HG03558 (cell line): ENCODE measurements around the gene ATF6.
"Not testable (repeated sequence)": the region's sequence is repeated elsewhere in the genome, so short reads cannot be mapped to it uniquely, and the experiment has no call there.

Experiments used
- ATAC-seq: cut with Tn5 transposase; IDR thresholded peaks from one replicate; pipeline ENCODE4 v1.9.1; 2021; ENCODE audit warnings: moderate number of reproducible peaks; ENCODE audit not compliant: unreplicated experiment; ENCODE audit errors: extremely low read depth

Gene ATF6

GRCh38 chr1:161826478-161826877 is 60.4 kb downstream of the ATF6 start:
- no peak for ATAC-seq

DNA sequence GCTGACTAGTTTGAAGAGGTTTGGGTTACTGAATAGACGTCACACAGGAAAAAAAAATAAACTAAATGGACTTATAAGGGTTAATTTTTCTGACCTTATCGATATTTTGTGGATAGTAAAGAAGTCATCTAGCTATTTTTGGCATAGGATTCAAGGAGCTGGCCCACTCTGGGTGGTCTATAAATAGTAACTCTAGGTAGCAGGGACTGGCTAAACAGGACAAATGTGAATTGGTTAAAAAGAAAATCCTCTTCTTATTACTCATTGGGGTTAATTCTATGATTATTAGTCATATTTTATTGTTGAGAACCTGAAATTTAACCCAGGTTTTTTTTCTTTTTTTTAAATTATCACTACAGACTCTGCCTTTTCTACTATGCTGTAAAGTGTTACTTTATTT is 61.7 kb downstream of the ATF6 start:
- ATAC-seq = no peak

DNA sequence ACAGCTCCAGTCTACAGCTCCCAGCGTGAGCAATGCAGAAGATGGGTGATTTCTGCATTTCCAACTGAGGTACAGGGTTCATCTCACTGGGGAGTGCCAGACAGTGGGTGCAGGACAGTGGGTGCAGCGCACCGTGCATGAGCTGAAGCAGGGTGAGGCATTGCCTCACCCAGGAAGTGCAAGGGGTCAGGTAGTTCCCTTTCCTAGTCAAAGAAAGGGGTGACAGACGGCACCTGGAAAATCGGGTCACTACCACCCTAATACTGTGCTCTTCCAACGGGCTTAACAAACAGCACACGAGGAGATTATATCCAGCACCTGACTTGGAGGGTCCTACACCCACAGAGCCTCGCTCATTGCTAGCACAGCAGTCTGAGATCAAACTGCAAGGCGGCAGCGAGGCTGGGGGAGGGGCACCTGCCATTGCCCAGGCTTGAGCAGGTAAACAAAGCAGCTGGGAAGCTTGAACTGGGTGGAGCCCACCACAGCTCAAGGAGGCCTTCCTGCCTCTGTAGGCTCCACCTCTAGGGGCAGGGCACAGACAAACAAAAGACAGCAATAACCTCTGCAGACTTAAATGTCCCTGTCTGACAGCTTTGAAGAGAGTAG is 66.3 kb downstream of the ATF6 start:
- ATAC-seq = not testable (repeated sequence)

GRCh38 chr1:161834967-161835550 is 68.9 kb downstream of the ATF6 start:
- no peak for ATAC-seq

DNA sequence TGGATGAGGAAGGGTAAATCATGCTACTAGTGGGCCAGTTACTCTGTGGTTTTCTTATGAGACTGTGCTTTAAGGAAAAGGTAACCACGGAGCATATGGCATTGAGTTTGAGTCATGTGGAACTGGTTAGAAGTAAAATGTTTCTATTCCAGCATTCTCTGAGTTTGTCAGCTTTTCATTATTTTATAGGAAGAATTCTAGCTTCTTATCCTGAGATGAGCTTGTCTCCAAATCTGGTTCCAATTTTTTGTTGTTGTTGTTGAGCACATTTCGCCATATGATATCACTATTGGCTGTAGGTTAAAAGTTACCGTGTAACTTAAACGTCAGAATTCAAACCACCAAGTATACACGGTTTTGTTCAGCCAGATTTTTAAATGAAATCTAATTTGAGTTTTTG is 69.9 kb downstream of the ATF6 start:
- no peak for ATAC-seq

GRCh38 chr1:161838362-161838761 is 72.2 kb downstream of the ATF6 start:
- ATAC-seq = no peak

- no peak for ATAC-seq
Observed at GRCh38 chr1:161838885-161839284, 72.8 kb downstream of the ATF6 start.

- no peak for ATAC-seq
Observed at GRCh38 chr1:161839591-161839990, 73.5 kb downstream of the ATF6 start.

DNA sequence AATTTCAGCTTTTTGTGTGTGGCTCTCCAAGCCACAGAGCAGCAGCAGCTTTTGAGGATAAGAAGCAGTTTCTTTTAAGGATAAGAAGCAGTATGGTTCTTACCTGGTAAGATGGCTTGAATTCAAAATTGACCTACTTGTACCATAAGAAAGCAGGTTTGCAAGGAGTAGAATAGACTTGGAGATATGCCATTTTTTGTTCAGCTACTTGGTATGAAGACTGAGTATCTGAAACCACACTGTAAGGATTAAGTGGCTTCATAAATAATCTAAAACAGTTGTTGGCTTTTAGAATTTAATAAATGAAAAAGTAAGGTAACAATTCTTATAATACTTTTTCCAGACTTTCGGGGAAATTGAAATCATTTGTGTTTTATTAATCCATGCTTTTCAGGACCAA is 74.2 kb downstream of the ATF6 start:
- no peak for ATAC-seq

- no peak for ATAC-seq
Observed at GRCh38 chr1:161843156-161843555, 77.0 kb downstream of the ATF6 start.

- ATAC-seq = no peak
Observed at GRCh38 chr1:161844696-161845095, 78.6 kb downstream of the ATF6 start.

GRCh38 chr1:161848676-161849075 is 82.6 kb downstream of the ATF6 start:
- ATAC-seq = no peak

DNA sequence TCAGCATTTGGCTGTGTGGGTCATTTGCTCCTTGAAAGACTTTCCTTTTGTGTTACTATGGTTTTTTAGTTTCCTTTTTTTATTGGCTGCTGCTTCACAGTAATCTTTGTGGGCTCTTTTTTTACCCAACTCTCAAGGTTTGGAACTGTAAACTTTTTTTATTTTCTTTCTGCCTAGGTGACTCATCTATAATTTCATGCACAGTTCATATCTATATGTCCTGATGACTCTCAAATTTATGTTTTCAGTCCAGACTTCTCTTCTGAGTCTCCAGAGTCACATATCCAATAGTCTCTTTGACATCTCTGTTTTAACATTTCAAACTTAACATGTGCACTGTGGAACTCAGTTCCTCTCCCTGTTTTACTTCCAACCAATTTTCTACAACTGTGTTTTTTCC is 83.4 kb downstream of the ATF6 start:
- no peak for ATAC-seq

DNA sequence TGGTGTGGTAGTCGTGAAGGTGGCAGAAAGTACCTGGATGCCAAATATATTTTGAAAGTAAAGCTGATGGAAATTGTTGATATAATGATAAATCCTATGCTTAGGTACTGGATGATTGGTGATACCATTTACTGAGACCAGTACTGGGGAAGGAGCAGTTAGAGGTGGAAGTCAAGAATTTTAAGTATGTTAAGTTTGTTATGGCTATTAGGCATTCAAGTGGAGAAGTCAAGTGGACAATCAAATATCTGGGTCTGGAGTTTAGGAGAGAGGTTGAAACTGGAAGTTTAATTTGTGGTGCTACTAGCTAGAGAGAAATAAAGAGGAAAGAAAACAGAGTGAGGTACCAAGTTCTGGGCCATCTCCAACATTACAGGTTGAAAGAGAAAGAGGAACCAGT is 89.1 kb downstream of the ATF6 start:
- ATAC-seq = no peak

GRCh38 chr1:161858271-161858670 is 92.2 kb downstream of the ATF6 start:
- no peak for ATAC-seq

GRCh38 chr1:161863549-161863948 is 97.4 kb downstream of the ATF6 start:
- no peak for ATAC-seq

DNA sequence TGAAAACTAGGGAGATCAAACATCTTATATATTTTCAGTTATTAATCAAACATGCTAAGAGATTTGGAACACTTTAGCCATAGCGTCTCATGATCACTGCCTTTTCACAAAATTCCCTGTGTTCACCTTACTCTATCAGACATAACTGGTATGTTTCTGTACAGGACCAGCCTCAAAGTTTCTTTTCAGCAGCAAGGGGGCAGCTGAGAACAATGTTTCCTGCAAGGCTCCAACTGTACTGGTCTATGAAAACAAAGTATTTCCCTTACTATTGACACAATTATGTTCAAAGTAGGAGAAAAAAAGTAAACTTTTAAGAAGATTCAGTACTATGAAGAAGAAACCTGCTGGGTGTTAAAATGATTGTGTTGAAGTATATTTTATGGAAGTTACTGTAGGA is 98.5 kb downstream of the ATF6 start:
- ATAC-seq = no peak

- ATAC-seq = no peak
Observed at GRCh38 chr1:161866241-161866640, 100.1 kb downstream of the ATF6 start.

GRCh38 chr1:161868832-161869231 is 102.7 kb downstream of the ATF6 start:
- ATAC-seq = no peak

DNA sequence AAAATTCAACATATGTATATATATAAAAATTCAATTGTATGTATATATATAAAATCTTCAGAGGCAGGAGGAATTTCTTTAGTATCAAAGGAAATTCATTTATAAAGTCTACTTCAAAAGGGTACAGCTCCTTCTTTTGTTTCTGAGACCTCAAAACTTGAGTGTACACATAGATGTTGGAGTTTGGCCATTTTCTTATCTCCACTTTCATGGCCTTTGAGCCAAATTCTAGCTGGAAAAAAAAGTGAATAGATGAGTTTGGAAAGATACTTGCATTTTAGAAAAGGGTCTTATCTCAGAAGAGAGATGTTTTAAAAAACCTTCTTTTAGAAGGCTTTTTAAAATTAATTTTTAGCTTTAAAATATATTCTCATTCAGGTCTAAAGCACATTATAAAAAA is 103.2 kb downstream of the ATF6 start:
- no peak for ATAC-seq

- no peak for ATAC-seq
Observed at GRCh38 chr1:161872506-161872905, 106.4 kb downstream of the ATF6 start.

GRCh38 chr1:161879261-161879660 is 113.1 kb downstream of the ATF6 start:
- ATAC-seq = no peak
